ENCODE results near the gene PTPN23. TPM values are rescaled to one million over a fixed set of nuclear protein-coding genes. Genes with fewer than 3 reads are reported as not detected.

Gene PTPN23
- total RNA-seq, 1 donor: 30.0 TPM

- H3K4me3 ChIP-seq (ENCODE audit: insufficient read depth, low read length): no peak overlapping the region
- H3K4me2 ChIP-seq (ENCODE audit: insufficient read depth, low read length): no peak overlapping the region
- H3K27me3 ChIP-seq (ENCODE audit: insufficient read depth, low read length): no peaks in the 10 kb centered on the region
- no peak overlapping the region for H2AFZ ChIP-seq (ENCODE audit: low read length)
- peaks cover 13% of the 10 kb centered on the region for H3K4me1 ChIP-seq (ENCODE audit: insufficient read depth, low read length)
- DNase-seq (ENCODE audit: insufficient read length, low spot score, missing footprints): no peak
- no peak overlapping the region for H3K27ac ChIP-seq (ENCODE audit: low read depth, low read length)
- H3K79me2 ChIP-seq (ENCODE audit: insufficient read depth, low read length): peaks cover 95% of the 10 kb centered on the region
- peaks cover 20% of the 10 kb centered on the region for H3K36me3 ChIP-seq (ENCODE audit: insufficient read depth, low read length)
- H3K9me3 ChIP-seq (ENCODE audit: low read depth, low read length): no peaks in the 10 kb centered on the region
- no peak for TF ChIP-seq CTCF (IDR thresholded peaks at IDR 0.05; ENCODE audit: extremely low read depth, low read depth, low read length)
- peaks cover 59% of the 10 kb centered on the region for H4K20me1 ChIP-seq (ENCODE audit: insufficient read depth, low read length)
Observed at GRCh38 chr3:47384425-47384824, 3.6 kb downstream of the PTPN23 start.

- Histone ChIP-seq H3K4me3 (ENCODE audit: insufficient read depth, low read length) (no peak overlapping the region), H3K27ac (ENCODE audit: low read depth, low read length) (no peak overlapping the region), H3K36me3 (ENCODE audit: insufficient read depth, low read length) (peaks cover 20% of the 10 kb centered on the region), H3K79me2 (ENCODE audit: insufficient read depth, low read length) (peaks cover 92% of the 10 kb centered on the region), H3K4me1 (ENCODE audit: insufficient read depth, low read length) (peaks cover 7% of the 10 kb centered on the region), H3K27me3 (ENCODE audit: insufficient read depth, low read length) (no peaks in the 10 kb centered on the region), H2AFZ (ENCODE audit: low read length) (no peak overlapping the region), H4K20me1 (ENCODE audit: insufficient read depth, low read length) (peaks cover 59% of the 10 kb centered on the region), H3K4me2 (ENCODE audit: insufficient read depth, low read length) (no peak overlapping the region), H3K9me3 (ENCODE audit: low read depth, low read length) (no peaks in the 10 kb centered on the region)
- DNase-seq (ENCODE audit: insufficient read length, low spot score, missing footprints): no peak
- no peak for TF ChIP-seq CTCF (IDR thresholded peaks at IDR 0.05; ENCODE audit: extremely low read depth, low read depth, low read length)
Observed at GRCh38 chr3:47385007-47385406, 4.2 kb downstream of the PTPN23 start.

GRCh38 chr3:47385796-47386195 lies 5.0 kb downstream of the PTPN23 start:
- H3K27me3 ChIP-seq (ENCODE audit: insufficient read depth, low read length): no peaks in the 10 kb centered on the region
- no peak overlapping the region for H2AFZ ChIP-seq (ENCODE audit: low read length)
- no peak for TF ChIP-seq CTCF (IDR thresholded peaks at IDR 0.05; ENCODE audit: extremely low read depth, low read depth, low read length)
- no peak for DNase-seq (ENCODE audit: insufficient read length, low spot score, missing footprints)
- no peaks in the 10 kb centered on the region for H3K9me3 ChIP-seq (ENCODE audit: low read depth, low read length)
- no peak overlapping the region for H3K27ac ChIP-seq (ENCODE audit: low read depth, low read length)
- peaks cover 5% of the 10 kb centered on the region for H3K4me1 ChIP-seq (ENCODE audit: insufficient read depth, low read length)
- H3K79me2 ChIP-seq (ENCODE audit: insufficient read depth, low read length): peaks cover 95% of the 10 kb centered on the region
- no peak overlapping the region for H3K4me2 ChIP-seq (ENCODE audit: insufficient read depth, low read length)
- H3K4me3 ChIP-seq (ENCODE audit: insufficient read depth, low read length): no peak overlapping the region
- peaks cover 20% of the 10 kb centered on the region for H3K36me3 ChIP-seq (ENCODE audit: insufficient read depth, low read length)
- H4K20me1 ChIP-seq (ENCODE audit: insufficient read depth, low read length): peaks cover 66% of the 10 kb centered on the region

- Histone ChIP-seq H3K27me3 (ENCODE audit: insufficient read depth, low read length) (no peaks in the 10 kb centered on the region), H4K20me1 (ENCODE audit: insufficient read depth, low read length) (peaks cover 63% of the 10 kb centered on the region)
- TF ChIP-seq CTCF (IDR thresholded peaks at IDR 0.05; ENCODE audit: extremely low read depth, low read depth, low read length): no peak
Observed at GRCh38 chr3:47392933-47393332, 12.1 kb downstream of the PTPN23 start.

More at GRCh38 chr3:47392933-47393332, 12.1 kb downstream of the PTPN23 start:
- peaks cover 17% of the 10 kb centered on the region for H3K4me1 ChIP-seq (ENCODE audit: insufficient read depth, low read length)
- no peaks in the 10 kb centered on the region for H3K9me3 ChIP-seq (ENCODE audit: low read depth, low read length)
- no peak for DNase-seq (ENCODE audit: insufficient read length, low spot score, missing footprints)
- H2AFZ ChIP-seq (ENCODE audit: low read length): no peak overlapping the region
- H3K36me3 ChIP-seq (ENCODE audit: insufficient read depth, low read length): peaks cover 22% of the 10 kb centered on the region
- H3K27ac ChIP-seq (ENCODE audit: low read depth, low read length): no peak overlapping the region
- no peak overlapping the region for H3K4me3 ChIP-seq (ENCODE audit: insufficient read depth, low read length)
- peaks cover 95% of the 10 kb centered on the region for H3K79me2 ChIP-seq (ENCODE audit: insufficient read depth, low read length)
- H3K4me2 ChIP-seq (ENCODE audit: insufficient read depth, low read length): no peak overlapping the region

All from osteoblast (primary cell).